CD8-positive, alpha-beta memory T cell (primary cell): ENCODE measurements around the gene KCTD2. TPM values are rescaled to one million over a fixed set of nuclear protein-coding genes. Genes with fewer than 3 reads are reported as not detected.

Source experiments
- CTCF ChIA-PET: fragments of 350-600 bp; sonication (Branson Sonifier 250); formaldehyde crosslinking; loops from one replicate; lab custom pipeline; 2021; ENCODE audit warnings: antibody characterized with exemption; lab: Charles Lee
- POLR2A ChIA-PET: fragments of 350-600 bp; sonication (Branson Sonifier 250); formaldehyde crosslinking; loops from one replicate; lab custom pipeline; 2021; ENCODE audit warnings: antibody characterized with exemption; lab: Charles Lee
- DNase-seq, 5 donors: peaks; one replicate each; pipeline versions ENCODE4 v3.0.0 to v3.0.0-alpha.2; 2020 to 2022; ENCODE audit warnings: mixed read lengths in 1 of 5
- H3K27ac ChIP-seq: one replicate; pipeline ENCODE4 v1.7.0; 2013; ENCODE audit warnings: low read depth, mild to moderate bottlenecking, low read length, moderate library complexity
- H3K27me3 ChIP-seq: 2 replicates; pipeline ENCODE4 v1.7.0; 2013; ENCODE audit warnings: low read length, mild to moderate bottlenecking; ENCODE audit not compliant: insufficient read depth, poor library complexity, severe bottlenecking
- H3K36me3 ChIP-seq: 2 replicates; pipeline ENCODE4 v1.7.0; 2013; ENCODE audit warnings: mild to moderate bottlenecking, low read length, moderate library complexity; ENCODE audit not compliant: insufficient read depth
- H3K4me1 ChIP-seq: 2 replicates; pipeline ENCODE4 v1.7.0; 2013; ENCODE audit warnings: mild to moderate bottlenecking, low read length, moderate library complexity; ENCODE audit not compliant: insufficient read depth
- H3K4me3 ChIP-seq: 2 replicates; pipeline ENCODE4 v1.7.0; 2013; ENCODE audit warnings: mild to moderate bottlenecking, low read length
- H3K9me3 ChIP-seq: 2 replicates; pipeline ENCODE4 v1.7.0; 2013; ENCODE audit warnings: mild to moderate bottlenecking, low read length
- H3K27ac Mint-ChIP-seq, 8 donors: one replicate each; pipeline ENCODE4 v1.8.0; 2020 to 2021; ENCODE audit warnings: mixed read lengths in 8 of 8, mild to moderate bottlenecking in 6 of 8, inconsistent platforms in 3 of 8, moderate library complexity in 3 of 8
- H3K27me3 Mint-ChIP-seq, 2 donors: one replicate each; pipeline ENCODE4 v1.8.0; 2020 to 2021; ENCODE audit warnings: mixed read lengths in 2 of 2, mild to moderate bottlenecking in 1 of 2, moderate library complexity in 1 of 2
- H3K36me3 Mint-ChIP-seq, 3 donors: one replicate each; pipeline ENCODE4 v1.8.0; 2020 to 2021; ENCODE audit warnings: mixed read lengths in 3 of 3, inconsistent platforms in 1 of 3, mild to moderate bottlenecking in 1 of 3
- H3K4me1 Mint-ChIP-seq, 3 donors: one replicate each; pipeline ENCODE4 v1.8.0; 2020 to 2021; ENCODE audit warnings: mixed read lengths in 3 of 3, inconsistent platforms in 1 of 3, mild to moderate bottlenecking in 1 of 3
- H3K4me3 Mint-ChIP-seq, 7 donors: one replicate each; pipeline ENCODE4 v1.8.0; 2020 to 2021; ENCODE audit warnings: mixed read lengths in 7 of 7, mild to moderate bottlenecking in 6 of 7, moderate library complexity in 4 of 7, inconsistent platforms in 2 of 7
- H3K9me3 Mint-ChIP-seq, 5 donors: one replicate each; pipeline ENCODE4 v1.8.0; 2020 to 2022; ENCODE audit warnings: mixed read lengths in 5 of 5, mild to moderate bottlenecking in 3 of 5, moderate library complexity in 2 of 5, inconsistent platforms in 1 of 5
- polyA plus RNA-seq: library from polyadenylated mRNA; unstranded; fragments of 300-500 nt; fragmentation: Illumina TruSeq; gene quantifications from one replicate; pipeline ENCODE4 v1.2.3, GENCODE V29; 2021
- total RNA-seq, 2 experiments: library from RNA; stranded (reverse); gene quantifications; one replicate each; pipeline ENCODE4 v1.2.3, GENCODE V29; 2021

The KCTD2 gene
- total and polyA plus RNA-seq, 3 experiments from 2014 or later = 8.0 to 23.8 (median 22.2) TPM

DNA sequence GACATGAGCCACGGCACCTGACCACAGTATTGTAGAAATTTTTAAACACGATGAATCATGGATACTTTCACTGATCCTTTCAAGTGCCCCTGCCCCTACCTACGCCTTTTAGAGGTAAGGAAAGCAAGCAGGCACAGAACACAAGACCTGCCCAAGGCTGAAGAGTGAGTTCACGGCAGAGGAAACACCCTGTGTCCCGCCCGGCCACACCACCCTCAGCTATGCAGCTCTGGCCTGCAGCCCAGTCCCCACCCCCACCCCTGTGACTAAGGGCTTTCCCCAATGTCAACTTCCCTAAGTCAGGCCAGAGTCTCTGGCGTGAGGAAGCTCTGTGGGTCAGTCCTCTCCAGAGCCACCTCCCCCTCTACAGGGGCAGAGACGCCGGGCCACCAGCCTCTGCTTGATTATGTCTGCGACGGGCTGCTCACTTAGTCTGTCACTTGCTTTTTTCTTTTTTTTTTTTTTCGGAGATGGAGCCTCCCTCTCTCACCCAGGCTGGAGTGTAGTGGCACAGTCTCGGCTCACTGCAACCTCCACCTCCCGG lies 49.1 kb downstream of the KCTD2 start:
- Histone ChIP-seq H3K36me3 (no peaks in the 10 kb centered on the region), H3K27ac (peak overlapping the region; percentile 16), H3K4me1 (no peaks in the 10 kb centered on the region), H3K9me3 (no peaks in the 10 kb centered on the region), H3K4me3 (no peak overlapping the region), H3K27me3 (no peaks in the 10 kb centered on the region)
- POLR2A ChIA-PET = interaction anchor here (0.7 kb wide), 1 partner anchor 124 kb away, joined by 3 read pairs; no protein-coding TSS in a partner anchor
- Mint-ChIP-seq H3K27me3 (no peaks in the 10 kb centered on the region), H3K9me3 (no peaks in the 10 kb centered on the region), H3K4me1 (peaks cover 0 to 5% (median 4%) of the 10 kb centered on the region in 3 donors), H3K4me3 (no peak overlapping the region), H3K27ac (no peak overlapping the region), H3K36me3 (peaks cover 0 to 2% (median 2%) of the 10 kb centered on the region in 3 donors)
- CTCF ChIA-PET = interaction anchor here (1.2 kb wide), 1 partner anchor 19 kb away, joined by 4 read pairs; no protein-coding TSS in a partner anchor
- no peak for DNase-seq

DNA sequence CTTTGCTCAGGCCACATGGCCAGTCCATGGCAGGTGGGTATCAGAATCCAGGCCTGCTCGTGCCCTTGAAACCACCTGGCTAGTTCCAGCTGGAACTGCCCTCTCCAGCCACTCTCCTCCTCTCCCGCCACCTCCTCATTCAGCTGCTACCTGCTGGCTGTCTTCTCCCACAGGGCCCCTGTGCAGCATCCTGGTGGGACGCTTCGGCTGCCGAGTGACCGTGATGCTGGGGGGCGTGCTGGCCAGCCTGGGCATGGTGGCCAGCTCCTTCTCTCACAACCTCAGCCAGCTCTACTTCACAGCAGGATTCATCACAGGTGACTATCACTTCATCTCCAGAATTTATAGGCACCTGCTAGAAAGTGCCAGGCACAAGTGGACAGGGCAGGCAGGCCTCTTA lies 50.8 kb downstream of the KCTD2 start:
- ChIA-PET CTCF (no interaction called here), POLR2A (no interaction called here)
- no peak overlapping the region for H3K27ac ChIP-seq
- DNase-seq = no peak
- H3K4me1 Mint-ChIP-seq = no peaks in the 10 kb centered on the region
- no peaks in the 10 kb centered on the region for H3K36me3 ChIP-seq
- H3K27me3 Mint-ChIP-seq = no peaks in the 10 kb centered on the region
- no peak overlapping the region for H3K4me3 Mint-ChIP-seq
- H3K27me3 ChIP-seq = no peaks in the 10 kb centered on the region
- H3K36me3 Mint-ChIP-seq = peaks cover 0 to 2% (median 0%) of the 10 kb centered on the region in 3 donors
- no peaks in the 10 kb centered on the region for H3K9me3 Mint-ChIP-seq
- H3K4me1 ChIP-seq = no peaks in the 10 kb centered on the region
- H3K27ac Mint-ChIP-seq = peak overlapping the region in 1 of 8 donors; percentile 51
- no peak overlapping the region for H3K4me3 ChIP-seq
- no peaks in the 10 kb centered on the region for H3K9me3 ChIP-seq

DNA sequence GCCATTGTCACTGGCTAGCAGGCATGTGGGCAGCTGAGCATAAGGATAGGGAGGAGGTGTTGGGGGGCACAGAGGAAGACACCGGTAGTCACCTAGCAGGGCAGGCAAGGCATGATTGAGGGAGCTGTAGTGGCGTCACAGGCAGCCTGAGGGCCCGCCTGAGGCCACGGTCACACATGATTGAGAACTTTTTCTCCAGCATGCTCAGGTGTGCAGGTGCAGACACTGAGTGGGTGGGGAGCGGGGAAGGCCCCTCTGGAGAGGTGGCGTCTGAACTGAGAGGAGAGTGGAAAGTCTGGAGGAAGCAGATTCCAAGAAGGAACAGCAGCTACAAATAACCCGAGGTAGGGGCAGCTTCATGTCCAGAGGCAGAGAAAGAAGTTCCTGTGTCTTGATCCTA lies 51.8 kb downstream of the KCTD2 start:
- Mint-ChIP-seq H3K4me1 (no peaks in the 10 kb centered on the region), H3K27me3 (no peaks in the 10 kb centered on the region), H3K4me3 (no peak overlapping the region), H3K9me3 (no peaks in the 10 kb centered on the region), H3K27ac (peak overlapping the region in 1 of 8 donors; percentile 89), H3K36me3 (peaks cover 0 to 2% (median 0%) of the 10 kb centered on the region in 3 donors)
- ChIA-PET CTCF (no interaction called here), POLR2A (no interaction called here)
- Histone ChIP-seq H3K36me3 (no peaks in the 10 kb centered on the region), H3K27ac (no peak overlapping the region), H3K4me1 (no peaks in the 10 kb centered on the region), H3K9me3 (no peaks in the 10 kb centered on the region), H3K4me3 (no peak overlapping the region), H3K27me3 (no peaks in the 10 kb centered on the region)
- no peak for DNase-seq

DNA sequence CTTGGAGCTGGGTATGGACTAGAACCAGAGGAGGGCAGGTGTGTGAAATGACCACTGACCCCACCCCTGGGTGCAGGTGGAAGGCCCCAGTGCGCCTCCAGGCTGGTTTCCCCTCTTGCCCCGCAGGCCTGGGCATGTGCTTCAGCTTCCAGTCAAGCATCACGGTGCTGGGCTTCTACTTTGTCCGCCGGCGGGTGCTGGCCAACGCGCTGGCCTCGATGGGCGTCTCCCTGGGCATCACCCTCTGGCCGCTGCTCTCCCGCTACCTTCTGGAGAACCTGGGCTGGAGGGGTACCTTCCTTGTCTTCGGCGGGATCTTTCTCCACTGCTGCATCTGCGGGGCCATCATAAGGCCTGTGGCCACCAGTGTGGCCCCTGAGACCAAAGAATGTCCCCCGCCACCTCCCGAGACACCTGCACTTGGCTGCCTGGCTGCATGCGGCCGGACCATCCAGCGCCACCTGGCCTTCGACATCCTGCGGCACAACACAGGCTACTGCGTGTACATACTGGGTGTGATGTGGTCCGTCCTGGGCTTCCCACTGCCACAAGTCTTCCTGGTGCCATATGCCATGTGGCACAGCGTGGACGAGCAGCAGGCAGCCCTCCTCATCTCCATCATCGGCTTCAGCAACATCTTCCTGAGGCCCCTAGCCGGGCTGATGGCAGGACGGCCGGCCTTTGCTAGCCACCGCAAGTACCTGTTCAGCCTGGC lies 53.0 kb downstream of the KCTD2 start:
- Mint-ChIP-seq H3K27ac (no peak overlapping the region), H3K9me3 (no peaks in the 10 kb centered on the region)

DNA sequence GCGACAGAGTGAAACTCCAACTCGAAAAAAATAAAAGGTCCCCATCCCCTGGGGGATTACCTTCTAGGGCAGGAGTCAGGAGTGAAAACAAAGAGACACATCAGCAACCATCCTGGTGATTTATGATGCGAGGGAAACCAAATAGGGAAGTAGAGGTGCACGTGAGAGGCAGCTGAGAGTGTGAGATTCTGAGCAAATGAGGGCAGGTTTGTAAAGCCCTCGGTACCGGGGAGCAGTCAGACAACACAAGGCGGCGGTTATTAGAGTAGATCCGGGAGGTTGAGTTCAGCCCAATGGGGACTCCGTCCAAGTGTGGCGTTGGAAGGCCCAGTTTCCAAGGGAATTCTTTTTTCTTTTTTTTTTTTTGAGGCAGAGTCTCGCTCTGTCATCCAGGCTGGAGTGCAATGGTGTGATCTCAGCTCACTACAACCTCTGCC lies 55.4 kb downstream of the KCTD2 start:
- ChIA-PET POLR2A (no interaction called here), CTCF (interaction anchor here (5.0 kb wide), 1 partner anchor 11 kb away, joined by 29 read pairs; no protein-coding TSS in a partner anchor)
- Histone ChIP-seq H3K27ac (no peak overlapping the region), H3K4me1 (no peaks in the 10 kb centered on the region), H3K4me3 (no peak overlapping the region), H3K9me3 (no peaks in the 10 kb centered on the region), H3K27me3 (no peaks in the 10 kb centered on the region), H3K36me3 (no peaks in the 10 kb centered on the region)
- DNase-seq = no peak
- H3K4me3 Mint-ChIP-seq = no peak overlapping the region
- peak overlapping the region in 1 of 8 donors; percentile 94 for H3K27ac Mint-ChIP-seq
- peaks cover 0 to 2% (median 0%) of the 10 kb centered on the region in 3 donors for H3K36me3 Mint-ChIP-seq
- H3K27me3 Mint-ChIP-seq = no peaks in the 10 kb centered on the region
- no peaks in the 10 kb centered on the region for H3K9me3 Mint-ChIP-seq
- H3K4me1 Mint-ChIP-seq = no peaks in the 10 kb centered on the region

More for the DNA sequence above, 53.0 kb downstream of the KCTD2 start:
- H3K4me3 ChIP-seq = no peak overlapping the region
- Mint-ChIP-seq H3K4me1 (no peaks in the 10 kb centered on the region), H3K27me3 (no peaks in the 10 kb centered on the region), H3K4me3 (no peak overlapping the region), H3K36me3 (peaks cover 0 to 2% (median 0%) of the 10 kb centered on the region in 3 donors)
- no peaks in the 10 kb centered on the region for H3K4me1 ChIP-seq
- no peaks in the 10 kb centered on the region for H3K9me3 ChIP-seq
- no peak for DNase-seq
- no peak overlapping the region for H3K27ac ChIP-seq
- no peaks in the 10 kb centered on the region for H3K36me3 ChIP-seq
- POLR2A ChIA-PET = no interaction called here
- H3K27me3 ChIP-seq = no peaks in the 10 kb centered on the region
- CTCF ChIA-PET = no interaction called here

DNA sequence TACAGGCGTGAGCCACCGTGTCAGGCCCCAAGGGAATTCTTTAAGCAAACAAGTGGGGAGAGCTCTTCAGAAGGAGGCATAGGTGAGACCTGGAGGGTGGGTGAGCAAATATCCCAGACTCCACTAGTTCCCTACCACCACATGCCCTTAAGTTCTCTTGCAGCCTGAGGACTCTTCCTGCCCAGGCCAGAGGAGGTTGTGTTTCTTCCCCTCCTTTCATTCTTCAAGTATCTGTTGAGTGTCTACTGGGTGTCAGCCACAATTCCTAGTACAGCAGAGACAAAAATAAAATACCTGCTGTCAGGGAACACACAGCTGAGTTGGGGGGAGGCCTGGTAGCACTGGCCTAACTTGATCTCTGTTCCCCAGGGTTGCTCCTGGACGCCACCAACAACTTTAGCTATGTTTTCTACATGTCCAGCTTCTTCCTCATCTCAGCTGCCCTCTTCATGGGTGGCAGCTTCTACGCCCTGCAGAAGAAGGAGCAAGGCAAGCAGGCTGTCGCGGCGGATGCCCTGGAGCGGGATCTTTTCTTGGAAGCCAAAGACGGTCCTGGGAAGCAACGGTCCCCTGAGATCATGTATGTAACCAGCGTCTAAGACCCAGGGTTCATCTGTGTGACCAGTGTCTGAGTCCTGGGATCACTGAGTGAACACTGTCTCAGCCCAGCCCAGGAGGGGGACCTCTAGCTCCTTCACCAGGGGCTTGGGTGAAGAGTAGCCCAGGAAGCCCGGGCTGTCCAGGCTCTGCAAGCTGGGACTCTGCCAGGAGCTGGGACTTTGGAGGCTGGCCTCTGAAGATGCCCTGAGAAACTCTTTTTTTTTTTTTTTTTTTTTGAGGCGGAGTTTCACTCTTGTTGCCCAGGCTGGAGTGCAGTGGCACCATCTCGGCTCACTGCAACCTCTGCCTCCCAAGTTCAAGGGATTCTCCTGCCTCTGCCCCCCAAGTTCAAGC lies 56.9 kb downstream of the KCTD2 start:
- H3K4me1 Mint-ChIP-seq = peaks cover 6 to 7% (median 6%) of the 10 kb centered on the region in 3 donors
- POLR2A ChIA-PET = no interaction called here
- no peaks in the 10 kb centered on the region for H3K9me3 Mint-ChIP-seq

DNA sequence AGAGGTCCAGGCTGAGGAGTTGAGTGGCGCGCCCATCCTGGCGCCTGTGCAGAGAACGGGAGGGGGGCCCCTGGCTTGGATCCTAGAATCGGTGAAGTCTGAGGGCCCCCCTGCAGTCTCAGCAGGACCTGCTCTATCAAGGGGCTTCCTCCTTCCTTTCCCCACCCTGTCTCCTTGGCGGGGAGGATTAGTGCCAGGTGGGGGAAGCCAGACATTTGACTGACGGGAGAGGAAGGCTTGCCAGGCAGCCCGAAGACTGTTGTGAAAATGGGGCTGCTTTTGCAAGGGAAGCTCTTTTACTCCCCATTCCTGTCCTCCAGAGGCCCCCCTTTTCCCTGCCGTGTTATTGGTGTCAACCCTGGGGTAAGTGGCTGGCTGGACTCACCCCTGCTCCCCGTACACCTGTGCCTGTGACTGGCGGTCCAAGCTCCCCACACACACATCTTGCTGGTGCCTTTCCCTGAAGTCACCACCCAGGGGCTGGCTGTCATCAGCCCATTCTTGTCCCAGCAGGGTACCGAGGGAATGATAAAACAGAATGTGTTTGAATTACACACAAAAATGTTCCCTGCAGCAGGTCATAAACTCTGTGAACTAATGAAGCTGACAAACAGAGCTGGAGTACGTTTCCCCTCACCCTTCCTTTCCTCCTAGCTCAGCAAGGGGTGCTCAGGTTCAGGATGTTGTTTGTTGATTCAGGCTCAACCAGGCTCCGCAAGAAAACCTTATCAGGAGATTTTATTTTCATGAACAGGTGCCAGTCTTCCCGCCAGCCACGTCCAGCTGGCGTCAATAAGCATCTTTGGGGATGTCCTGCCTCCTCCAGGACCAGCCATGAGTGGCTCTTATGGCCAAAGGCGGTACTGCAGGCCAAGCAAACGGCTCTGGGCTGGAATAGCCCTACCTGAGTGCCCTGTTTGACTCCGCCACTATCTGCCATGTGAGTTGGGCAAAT lies 58.4 kb downstream of the KCTD2 start:
- POLR2A ChIA-PET = interaction anchor here (0.5 to 0.6 kb wide), 2 partner anchors 32 to 70 kb away, joined by 3 read pairs; no protein-coding TSS in a partner anchor
- Mint-ChIP-seq H3K27me3 (no peaks in the 10 kb centered on the region), H3K9me3 (no peaks in the 10 kb centered on the region), H3K36me3 (peaks cover 0 to 5% (median 0%) of the 10 kb centered on the region in 3 donors), H3K27ac (no peak overlapping the region), H3K4me3 (peak overlapping the region in 1 of 7 donors; percentile 66), H3K4me1 (peaks cover 10 to 12% (median 11%) of the 10 kb centered on the region in 3 donors)
- CTCF ChIA-PET = interaction anchor here (0.6 to 5.0 kb wide), 5 partner anchors 8 to 367 kb away, joined by 3 to 29 read pairs (median 3); no protein-coding TSS in a partner anchor
- Histone ChIP-seq H3K36me3 (no peaks in the 10 kb centered on the region), H3K4me3 (no peak overlapping the region), H3K9me3 (no peaks in the 10 kb centered on the region), H3K4me1 (peaks cover 10% of the 10 kb centered on the region), H3K27ac (no peak overlapping the region), H3K27me3 (no peaks in the 10 kb centered on the region)
- no peak for DNase-seq

More for the DNA sequence above, 56.9 kb downstream of the KCTD2 start:
- Mint-ChIP-seq H3K27ac (peak overlapping the region in 1 of 8 donors; percentile 87), H3K27me3 (no peaks in the 10 kb centered on the region), H3K36me3 (peaks cover 0 to 2% (median 0%) of the 10 kb centered on the region in 3 donors), H3K4me3 (no peak overlapping the region)
- Histone ChIP-seq H3K27ac (no peak overlapping the region), H3K4me3 (no peak overlapping the region), H3K36me3 (no peaks in the 10 kb centered on the region), H3K27me3 (no peaks in the 10 kb centered on the region), H3K9me3 (no peaks in the 10 kb centered on the region), H3K4me1 (peaks cover 4% of the 10 kb centered on the region)
- DNase-seq = no peak
- CTCF ChIA-PET = interaction anchor here (5.0 kb wide), 1 partner anchor 10 kb away, joined by 29 read pairs; no protein-coding TSS in a partner anchor
